GM12864 (cell line): Measurements from ENCODE around the gene CACNB2.

Experiments used
- DNase-seq: peaks from one replicate; pipeline ENCODE4 v3.0.0-alpha.2; 2011; ENCODE audit warnings: low read depth
- H3K4me3 ChIP-seq: 2 replicates; pipeline ENCODE4 v1.5.1; 2011; ENCODE audit warnings: mild to moderate bottlenecking, low read depth, low read length, control low read depth
- TF ChIP-seq, protein P1 (sequence below): IDR thresholded peaks from 2 replicates; pipeline ENCODE4 v1.5.1; 2011; ENCODE audit warnings: low read depth, mild to moderate bottlenecking, moderate library complexity, low read length, control low read depth, inconsistent platforms; ENCODE audit errors: missing control alignments

The CACNB2 gene

DNA sequence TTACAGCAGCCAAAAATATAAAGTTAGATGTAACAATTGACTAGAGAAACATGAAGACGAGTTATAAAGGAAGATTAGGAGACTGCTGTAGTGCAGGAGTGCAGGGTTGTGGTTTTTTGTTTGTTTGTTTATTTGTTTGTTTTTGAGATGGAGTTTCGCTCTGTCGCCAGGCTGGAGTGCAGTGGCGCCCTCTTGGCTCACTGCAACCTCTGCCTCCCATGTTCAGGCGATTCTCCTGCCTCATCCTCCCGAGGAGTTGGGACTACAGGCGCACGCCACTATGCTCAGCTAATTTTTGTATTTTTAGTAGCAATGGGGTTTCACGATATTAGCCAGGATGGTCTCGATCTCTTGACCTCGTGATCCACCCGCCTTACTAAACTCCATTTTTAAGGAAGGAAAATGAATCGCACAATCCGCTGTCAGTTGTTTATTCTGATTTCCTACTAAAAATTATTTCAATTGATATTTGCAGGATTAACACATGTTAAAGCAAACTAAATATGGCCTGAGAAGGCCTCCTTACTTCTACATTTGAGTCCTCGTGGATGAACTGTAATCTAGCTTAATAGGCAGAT, 277.8 kb downstream of the CACNB2 start:
- H3K4me3 ChIP-seq, result no peak overlapping the region
- DNase-seq, result no peak
- TF ChIP-seq, protein P1, sequence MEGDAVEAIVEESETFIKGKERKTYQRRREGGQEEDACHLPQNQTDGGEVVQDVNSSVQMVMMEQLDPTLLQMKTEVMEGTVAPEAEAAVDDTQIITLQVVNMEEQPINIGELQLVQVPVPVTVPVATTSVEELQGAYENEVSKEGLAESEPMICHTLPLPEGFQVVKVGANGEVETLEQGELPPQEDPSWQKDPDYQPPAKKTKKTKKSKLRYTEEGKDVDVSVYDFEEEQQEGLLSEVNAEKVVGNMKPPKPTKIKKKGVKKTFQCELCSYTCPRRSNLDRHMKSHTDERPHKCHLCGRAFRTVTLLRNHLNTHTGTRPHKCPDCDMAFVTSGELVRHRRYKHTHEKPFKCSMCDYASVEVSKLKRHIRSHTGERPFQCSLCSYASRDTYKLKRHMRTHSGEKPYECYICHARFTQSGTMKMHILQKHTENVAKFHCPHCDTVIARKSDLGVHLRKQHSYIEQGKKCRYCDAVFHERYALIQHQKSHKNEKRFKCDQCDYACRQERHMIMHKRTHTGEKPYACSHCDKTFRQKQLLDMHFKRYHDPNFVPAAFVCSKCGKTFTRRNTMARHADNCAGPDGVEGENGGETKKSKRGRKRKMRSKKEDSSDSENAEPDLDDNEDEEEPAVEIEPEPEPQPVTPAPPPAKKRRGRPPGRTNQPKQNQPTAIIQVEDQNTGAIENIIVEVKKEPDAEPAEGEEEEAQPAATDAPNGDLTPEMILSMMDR, result no peak

DNA sequence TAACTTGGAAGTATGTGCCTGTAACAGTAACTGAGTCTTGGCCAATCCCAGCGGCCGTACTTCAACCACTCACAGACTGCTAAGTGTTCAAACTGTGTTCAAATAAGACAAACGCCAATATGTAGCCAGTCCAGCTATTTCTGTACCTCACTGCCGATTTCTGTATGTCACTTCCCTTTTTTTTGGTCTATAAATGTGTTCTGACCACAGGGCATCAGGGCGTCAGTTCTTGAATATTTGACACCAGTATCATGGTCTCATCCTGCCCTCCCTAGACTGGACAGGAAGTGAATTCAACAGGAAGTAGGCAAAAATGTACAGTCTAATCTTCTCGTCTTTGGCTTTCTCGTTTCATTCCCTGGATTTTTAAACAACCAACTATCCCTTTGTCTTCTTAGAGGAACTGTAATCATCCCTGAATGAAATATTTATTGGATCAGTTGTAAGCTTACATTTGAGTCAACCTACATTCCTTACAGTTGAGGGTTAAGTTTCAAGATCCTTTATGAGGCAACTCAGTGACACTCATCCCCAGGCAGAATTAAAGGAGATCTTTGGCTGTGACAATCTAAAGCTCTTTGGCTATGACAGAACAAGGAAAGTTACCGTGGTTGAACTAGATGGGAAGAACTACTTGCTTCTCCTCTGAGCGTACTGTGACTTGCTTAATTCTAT, 278.5 kb downstream of the CACNB2 start:
- DNase-seq, result no peak
- TF ChIP-seq, protein P1, result no peak
- no peak overlapping the region for H3K4me3 ChIP-seq

DNA sequence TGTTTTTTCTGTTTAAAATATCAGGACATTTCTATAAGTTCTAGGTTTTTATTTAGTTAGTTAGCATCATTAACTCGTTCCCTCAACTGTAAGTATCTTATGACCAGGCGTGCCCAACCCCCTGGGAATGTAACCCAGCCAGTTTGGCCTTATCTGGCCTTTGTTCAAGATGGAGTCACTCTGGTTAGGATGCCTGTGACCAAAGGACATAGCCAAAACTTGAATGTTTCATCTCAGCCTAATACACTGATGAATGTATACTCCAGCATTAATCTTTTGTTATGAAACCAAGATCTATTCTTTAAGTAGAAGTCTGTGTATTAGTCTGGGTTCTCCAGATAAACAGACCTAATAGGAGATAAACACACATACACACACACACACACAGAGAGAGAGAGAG, 279.7 kb downstream of the CACNB2 start:
- H3K4me3 ChIP-seq, result no peak overlapping the region
- TF ChIP-seq, protein P1, result no peak
- no peak for DNase-seq

DNA sequence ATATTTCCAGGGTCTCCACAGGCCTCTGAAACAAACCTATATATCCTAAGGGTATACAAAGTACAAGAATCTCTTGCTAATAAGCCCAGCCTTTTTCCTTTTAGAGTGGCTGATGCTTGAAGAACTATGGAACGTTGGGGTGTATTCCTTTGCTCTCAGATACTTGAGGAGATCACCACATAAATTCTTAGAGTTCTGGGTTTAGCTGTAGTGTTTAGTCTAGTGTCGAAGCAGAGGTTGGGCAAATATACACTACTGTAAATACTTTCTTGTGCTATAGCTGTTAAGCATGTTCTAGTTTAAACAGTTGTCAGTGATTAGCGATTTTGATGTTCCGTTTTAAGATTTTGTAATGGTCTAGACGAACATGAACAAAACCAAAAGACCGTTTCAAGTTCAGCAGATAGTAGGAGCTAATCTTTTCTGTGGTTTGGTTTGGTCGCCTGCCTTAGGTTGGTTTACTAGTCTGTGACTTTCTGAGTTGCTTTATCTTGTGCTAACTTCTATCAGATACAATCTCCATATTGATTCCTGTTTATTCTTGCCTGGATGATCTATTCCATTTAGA, 281.6 kb downstream of the CACNB2 start:
- no peak for DNase-seq
- TF ChIP-seq, protein P1, result no peak
- no peak overlapping the region for H3K4me3 ChIP-seq

DNA sequence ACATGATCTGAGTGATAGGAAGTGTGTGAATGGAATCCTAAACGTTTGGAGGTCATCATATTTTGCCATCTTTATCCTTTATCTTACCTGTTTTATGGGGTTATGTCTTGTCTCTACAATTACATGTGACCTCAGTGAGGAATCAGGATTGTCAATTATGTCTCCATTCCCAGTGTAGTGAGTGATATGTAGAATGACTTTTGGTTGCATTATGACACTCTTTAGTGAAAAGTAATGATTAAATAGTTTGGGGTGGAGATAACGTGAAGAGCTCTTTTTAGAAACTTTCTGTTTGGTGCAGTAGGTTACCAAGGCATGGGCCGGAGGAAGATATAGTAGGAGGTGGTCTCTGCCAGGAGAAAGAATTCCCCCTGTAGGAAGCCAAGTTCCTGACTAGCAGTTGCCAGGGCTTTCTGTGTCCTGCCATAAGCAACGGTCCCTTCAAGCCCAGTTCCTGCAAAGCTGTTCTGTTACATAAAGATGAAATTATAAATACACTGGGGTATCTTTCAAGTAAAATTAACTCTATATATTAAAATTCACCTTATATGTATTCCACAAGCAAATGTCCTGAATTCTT, 282.9 kb downstream of the CACNB2 start:
- no peak overlapping the region for H3K4me3 ChIP-seq
- TF ChIP-seq, protein P1, result no peak
- DNase-seq, result no peak

DNA sequence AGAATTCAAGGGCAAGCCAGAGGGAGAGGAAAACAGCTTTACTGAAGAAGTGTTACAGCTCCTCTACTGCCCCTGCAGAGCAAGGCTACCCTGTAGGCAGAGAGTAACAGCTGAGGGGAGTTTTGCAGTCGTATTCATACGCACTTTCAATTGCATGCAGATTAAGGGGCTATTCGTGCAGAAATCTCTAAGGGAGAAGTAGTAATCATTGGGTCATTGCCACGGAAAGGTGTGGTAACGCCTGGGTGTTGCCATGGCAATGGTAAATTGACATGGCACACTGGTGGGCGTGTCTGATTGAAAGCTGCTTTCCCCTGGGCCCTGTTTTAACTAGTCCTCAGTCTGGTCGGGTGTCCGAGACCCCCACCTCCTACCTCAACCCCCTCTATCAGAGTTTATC, 284.0 kb downstream of the CACNB2 start:
- TF ChIP-seq, protein P1, result no peak
- no peak overlapping the region for H3K4me3 ChIP-seq
- no peak for DNase-seq
